ENCODE measurements around the gene FMN2.
"Not testable (repeated sequence)": the region's sequence is repeated elsewhere in the genome, so short reads cannot be mapped to it uniquely, and the experiment has no call there.

The FMN2 gene

DNA sequence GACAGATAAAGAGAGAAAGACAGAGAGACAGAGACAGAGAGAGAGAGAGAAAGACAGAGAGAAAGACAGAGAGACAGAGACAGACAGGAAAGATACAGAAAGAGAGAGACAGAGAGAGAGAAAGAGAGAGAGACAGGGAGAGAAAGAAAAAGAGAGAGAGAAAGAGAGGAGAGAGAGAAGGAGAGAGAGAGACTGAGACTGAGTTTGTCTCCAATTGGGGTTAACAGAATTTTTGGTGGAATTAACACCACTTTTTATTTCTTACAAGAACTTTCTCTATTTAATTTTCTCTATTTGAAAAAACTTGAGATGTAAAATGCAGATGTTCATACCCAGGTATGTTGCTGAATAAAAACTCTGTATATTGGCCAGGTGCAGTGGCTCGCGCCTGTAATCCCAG, 56.6 kb downstream of the FMN2 start:
- no peak for DNase-seq

DNA sequence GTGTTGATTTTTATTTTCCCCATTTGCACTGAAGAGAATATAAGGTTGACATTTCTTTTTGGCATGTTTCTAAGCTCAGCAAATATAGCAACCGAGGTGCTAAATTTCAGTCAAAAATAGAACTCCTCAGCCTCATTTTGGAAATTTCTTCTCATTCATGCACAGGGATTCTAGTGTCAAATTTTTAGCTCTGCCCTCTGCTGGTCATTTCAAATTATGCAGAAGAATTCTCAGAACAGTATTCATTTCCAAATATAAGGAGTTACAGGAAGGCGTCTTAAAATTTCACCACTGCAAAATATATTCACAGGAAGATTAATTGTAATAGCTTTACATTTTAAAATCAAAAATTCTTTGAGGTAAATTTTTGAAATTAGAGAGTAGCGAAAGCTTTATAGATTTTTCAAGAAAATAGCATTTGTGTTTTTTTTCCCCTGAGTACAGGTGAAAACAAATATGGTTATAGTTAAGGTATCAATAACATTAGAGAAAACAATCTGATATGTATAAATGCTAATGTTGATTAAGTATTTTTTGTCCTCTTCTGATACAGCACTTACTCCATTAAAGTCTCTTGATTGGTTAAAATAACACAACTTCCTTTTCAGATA, 57.9 kb downstream of the FMN2 start:
- DNase-seq = peak; percentile 4

DNA sequence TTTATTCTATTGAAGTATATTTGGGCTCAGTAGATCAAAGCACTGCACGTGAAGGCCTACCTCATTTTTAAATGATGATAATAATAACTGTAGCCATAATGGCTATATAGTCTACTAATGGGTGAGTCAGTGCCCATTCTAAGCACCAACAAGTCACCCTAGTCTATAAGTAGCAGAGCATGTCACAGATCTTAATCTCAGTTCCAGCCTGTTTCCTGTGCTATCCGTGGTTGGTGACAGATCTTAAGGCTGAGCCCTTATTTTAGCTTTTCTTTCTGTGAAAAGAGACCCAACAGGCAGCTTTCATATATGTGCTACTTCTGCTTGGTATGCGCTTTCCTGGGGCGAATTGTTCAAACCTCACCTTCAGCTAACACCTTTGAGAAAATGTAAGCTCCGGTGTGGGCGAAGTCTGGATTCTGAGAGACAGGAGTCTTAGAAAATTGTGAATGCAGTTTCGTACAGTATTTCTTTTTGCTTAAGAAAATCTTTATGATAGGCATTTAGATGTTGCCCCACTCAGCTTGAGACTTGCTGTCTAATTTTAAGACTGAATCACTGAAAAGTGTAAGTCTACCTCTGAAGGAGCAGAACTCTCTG, 59.6 kb downstream of the FMN2 start:
- DNase-seq = no peak

DNA sequence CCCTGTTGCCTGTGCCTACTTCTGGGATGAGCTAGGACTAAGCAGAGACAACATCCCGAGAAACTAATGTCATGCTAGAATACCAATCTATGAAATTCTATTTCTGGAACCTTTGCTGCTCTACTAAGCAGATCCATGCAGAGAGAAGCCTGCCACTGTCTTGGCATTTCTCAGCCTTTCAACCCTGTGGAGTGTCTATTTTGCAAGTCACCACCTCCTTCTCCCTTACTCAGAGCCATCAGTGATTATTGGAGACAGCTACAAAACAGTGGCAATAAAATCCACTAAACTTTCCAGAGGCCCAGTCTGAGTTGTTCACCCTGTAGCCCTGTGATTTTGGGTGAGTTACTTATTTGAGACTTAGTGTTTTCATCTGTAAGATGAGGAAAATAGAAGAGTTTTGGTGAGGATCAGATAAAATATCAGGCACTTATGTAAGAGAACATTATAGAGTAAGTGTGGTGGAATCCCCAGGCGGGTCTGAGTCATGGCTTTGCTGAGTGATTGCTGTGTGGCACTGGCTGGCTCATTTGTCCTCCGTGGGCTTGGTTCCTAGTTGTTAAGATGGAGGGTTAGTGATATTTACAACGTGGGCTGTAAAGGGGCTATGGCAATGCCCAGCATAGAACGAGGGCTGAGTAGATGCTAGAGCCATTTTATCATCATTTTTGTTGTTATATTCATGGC, 61.1 kb downstream of the FMN2 start:
- no peak for DNase-seq

DNA sequence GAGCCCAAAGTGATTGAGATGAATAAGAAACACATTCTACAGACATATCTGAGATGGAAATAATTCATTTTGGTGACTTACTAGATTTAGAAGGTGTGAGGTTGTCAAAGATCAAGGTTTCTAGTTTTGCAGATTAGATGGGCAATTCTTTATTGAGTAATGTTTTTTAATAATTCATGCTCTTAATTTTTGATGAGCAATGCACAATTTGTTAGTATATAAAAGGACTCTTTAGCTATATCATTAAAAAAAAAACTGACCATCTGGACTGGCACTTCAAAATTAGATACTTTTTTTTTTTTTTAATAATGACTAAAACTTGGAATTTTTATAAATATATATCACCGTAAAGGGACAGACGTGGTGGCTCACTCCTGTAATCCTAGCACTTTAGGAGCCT, 63.9 kb downstream of the FMN2 start:
- no peak for DNase-seq

DNA sequence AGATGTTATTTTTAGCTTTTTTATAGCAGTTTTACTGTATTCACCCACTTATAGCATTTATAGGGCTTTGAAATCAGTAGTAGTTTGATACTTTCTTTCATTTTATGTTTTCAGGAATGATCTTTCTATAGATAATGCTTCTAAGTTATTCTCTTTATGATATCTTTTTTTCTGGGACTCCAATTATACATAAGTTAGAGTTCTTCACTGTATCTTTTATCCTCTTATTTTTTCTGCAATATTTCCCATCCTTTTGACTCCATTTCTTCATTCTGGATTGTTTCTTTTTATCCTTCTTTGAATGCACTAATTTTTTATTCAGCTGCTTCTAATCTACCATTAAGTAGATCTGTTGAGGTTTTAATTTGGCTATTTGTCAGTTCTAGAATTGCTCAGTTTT, 73.1 kb downstream of the FMN2 start:
- no peak for DNase-seq

DNA sequence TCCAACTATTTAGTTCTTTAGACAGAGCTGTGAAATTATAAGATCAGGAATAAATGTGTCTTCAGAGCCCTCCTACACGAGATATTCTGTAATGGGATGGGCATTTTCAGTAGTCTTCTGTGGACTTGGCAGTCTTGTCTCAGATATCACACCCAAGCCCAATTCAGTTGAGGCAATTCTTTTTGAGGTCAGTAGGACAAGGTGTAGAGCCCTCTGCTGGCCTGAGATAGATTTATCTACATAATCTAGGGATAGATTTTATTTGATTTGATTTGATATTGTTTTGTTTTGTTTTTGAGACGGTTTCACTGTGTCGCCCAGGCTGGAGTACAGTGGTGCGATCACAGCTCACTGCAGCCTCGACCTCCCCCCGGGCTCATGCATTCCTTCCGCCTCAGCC, 77.5 kb downstream of the FMN2 start:
- no peak for DNase-seq

DNA sequence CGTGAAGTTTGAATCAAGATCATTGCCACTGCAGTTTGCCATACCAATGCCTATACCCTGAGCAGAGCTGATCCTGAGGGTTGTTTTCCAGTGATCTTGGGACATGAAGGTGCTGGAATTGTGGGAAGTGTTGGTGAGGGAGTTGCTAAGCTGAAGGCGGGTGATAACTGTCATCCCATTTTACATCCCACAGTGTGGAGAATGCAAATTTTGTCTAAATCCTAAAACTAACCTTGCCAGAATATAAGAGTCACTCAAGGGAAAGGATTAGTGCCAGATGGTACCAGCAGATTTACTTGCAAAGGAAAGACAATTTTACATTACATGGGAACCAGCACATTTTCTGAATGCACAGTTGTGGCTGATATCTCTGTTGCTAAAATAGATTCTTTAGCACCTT, 78.6 kb downstream of the FMN2 start:
- no peak for DNase-seq

DNA sequence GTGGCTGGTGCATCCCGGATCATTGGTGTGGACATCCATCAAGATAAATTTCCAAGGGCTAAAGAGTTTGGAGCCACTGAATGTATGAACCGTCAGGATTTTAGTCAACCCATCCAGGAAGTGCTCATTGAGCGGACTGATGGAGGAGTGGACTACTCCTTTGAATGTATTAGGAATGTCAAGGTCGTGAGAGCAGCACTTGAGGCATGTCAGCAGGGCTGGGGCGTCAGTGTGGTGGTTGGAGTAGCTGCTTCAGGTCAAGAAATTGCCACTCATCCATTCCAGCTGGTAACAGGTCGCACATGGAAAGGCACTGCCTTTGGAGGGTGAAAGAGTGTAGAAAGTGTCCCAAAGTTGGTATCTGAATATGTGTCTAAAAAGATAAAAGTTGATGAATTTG, 79.1 kb downstream of the FMN2 start:
- DNase-seq = no peak

DNA sequence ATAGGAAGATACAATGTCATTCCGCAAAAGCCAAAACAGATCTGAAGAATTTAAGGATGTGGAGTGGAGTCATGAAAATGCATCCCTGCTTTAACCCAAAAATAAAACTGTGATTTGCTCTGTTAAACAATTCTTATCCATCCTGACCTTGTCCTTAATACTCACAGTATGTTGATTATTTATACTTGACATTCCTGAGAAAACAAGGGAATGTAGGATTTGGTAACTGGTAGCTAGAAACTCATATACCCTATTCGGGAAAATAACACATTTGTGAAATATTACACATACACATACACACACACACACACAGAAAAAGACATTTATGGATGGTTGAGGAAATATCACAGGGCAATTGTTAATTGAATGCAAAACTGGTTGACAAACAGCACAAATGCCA, 80.2 kb downstream of the FMN2 start:
- DNase-seq = no peak

DNA sequence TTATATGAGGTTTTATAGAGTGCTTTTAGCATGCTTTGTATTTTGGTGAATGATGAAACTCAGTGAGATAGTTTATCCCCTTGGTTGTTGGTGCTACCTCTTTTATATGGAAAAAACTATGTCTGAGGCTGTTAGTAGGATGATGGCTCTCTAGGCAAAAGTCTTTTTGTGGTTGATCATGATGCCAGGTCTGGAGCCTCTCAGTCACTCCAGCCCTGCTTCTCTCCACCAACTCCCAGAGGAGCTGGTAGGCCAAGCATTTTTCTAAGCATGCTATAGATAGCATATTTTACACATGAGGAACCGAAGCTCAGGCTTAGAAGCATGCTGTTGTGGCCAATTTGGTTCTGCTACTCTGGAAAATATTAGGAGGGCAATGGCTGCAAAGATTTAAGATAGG, 82.2 kb downstream of the FMN2 start:
- DNase-seq = no peak

DNA sequence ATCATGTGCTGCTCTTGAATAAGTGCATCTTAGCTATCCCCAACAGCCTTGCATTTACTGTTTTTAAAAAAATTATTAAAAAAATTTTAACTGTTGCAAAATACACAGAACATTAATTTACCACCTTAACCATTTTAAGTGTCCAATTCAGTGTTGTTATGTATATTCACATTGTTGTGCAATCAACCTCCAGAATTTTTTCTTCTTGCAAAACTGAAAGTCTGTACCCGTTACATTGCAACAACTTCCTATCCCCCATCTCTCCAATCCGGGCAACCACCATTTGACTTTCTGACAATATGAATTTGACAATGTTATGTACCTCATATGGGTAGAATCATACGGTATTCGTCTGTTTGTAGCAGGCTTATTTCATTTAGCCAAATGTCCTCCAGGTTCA, 83.1 kb downstream of the FMN2 start:
- no peak for DNase-seq

DNA sequence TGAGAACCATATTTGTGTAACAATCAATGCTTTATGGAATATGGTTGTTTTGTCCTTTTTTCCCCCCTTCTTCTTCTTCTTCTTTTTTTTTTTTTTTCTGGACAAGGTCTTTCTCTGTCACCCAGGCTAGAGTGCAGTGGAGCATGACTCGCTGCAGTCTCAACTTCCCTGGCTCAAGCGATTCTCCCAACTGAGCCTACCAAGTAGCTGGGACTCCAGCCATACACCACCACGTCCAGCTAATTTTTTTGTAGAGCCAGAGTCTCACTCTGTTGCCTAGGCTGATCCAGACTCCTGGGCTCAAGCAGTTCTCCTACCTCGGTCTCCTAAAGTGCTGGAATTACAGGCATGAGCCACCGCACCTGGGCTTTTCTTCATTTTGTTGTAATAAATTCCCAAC, 86.7 kb downstream of the FMN2 start:
- no peak for DNase-seq

DNA sequence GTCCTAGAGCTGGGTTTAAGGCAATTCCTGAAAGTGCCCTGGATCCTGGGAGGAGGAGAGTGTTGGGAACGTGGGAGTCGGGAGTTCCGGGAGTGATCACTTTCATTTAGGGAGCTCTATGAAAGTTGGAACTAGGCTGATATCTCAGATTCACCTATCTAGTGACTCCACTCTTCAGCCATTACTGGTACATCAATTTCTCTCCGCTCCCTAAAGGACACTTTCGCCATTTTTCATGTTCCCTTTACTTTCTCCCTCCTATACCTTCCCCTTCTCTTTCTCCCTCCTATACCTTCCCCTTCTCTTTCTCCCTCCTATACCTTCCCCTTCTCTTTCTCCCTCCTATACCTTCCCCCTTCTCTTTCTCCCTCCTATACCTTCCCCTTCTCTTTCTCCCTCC, 93.0 kb downstream of the FMN2 start:
- DNase-seq = not testable (repeated sequence)

DNA sequence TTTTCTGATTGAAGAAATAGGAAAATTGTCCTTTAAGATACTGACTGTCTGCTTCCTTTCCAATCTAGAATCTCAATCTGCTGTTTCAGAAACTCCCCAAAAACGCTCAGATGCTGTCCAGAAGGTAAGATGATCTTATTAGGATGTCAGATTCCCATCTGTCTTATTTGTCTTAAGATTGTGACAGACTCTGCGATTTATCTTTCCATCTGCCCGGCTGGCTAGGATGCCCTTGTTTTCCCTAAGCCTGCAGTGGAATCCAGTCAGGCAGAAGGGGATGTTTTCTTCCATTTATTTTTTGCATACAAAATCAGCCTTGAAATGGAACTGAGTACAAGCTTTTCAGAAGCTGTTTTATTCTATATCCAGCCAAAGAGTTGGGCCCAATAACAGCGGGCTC, 96.5 kb downstream of the FMN2 start:
- peak; percentile 5 for DNase-seq

DNA sequence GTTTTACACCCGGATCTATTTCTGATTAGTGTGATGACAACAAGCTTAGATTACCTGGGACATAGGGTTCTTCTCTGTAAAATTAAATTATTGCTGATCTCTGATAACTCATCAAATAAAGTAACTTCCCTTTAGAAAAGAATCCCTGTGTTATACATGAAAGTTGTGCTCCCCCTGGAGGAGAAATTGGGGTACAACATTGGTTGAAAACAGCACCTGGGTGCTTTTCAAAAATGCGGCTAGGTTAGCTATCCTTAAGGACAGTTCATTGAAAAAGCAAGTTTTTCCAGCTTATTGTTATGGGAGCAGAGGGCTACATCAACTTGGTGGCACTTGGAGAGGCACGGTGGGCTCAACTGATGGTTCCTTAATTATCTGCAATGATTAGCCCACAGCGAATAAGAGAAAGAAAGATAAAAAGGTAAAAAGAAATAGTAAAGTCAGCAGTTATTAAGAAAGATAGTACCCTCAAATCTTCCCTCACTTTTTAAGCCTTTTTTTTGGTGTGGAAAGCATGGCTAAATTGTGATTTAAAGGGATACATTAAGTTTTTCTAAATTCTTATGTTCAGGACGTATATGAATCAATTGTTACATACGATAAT, 97.8 kb downstream of the FMN2 start:
- DNase-seq = no peak

DNA sequence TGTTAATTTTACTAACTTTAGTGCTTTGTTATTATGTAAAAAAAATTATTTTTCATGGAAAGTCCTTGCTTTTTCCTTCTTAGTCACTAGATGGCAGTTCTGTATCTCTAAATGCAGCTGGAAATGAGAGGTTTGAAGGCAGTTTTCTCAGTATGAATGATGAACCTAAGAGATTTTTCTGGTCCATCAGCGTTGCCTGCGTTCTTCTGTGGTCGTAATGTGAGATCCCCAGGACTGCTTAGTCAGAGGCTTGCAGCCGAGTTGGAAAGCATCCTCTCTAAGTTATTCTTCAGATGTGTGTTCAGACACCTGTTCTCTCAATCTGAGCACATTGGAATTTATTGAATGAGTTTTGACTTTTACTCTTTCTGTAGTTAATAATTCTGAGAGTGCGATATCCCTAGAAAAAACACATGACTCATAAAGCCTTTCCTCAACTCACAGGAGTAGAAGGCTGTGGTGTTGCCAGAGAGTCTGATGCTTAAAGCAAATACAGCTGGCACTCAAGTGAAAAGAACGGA, 99.3 kb downstream of the FMN2 start:
- peak; percentile 10 for DNase-seq

DNA sequence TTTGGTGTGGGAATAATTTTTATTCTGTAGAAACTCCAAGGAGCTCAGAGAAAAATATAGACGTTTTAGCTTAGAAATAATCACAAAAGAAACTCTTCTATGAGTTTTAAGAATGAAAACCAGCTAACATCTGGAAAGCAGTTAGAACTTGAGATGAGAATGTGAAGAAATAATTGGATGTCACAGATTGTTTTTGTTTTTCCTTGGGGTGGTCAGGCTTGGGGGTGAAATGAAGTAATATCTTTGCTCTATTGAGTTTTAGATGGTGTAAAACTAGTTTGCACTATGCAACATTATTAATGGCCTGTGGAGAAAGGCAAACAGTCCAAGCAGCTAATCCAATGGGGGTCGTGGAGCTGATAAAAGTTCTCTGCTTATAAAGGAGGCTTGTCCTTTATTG, 101.2 kb downstream of the FMN2 start:
- DNase-seq = no peak

DNA sequence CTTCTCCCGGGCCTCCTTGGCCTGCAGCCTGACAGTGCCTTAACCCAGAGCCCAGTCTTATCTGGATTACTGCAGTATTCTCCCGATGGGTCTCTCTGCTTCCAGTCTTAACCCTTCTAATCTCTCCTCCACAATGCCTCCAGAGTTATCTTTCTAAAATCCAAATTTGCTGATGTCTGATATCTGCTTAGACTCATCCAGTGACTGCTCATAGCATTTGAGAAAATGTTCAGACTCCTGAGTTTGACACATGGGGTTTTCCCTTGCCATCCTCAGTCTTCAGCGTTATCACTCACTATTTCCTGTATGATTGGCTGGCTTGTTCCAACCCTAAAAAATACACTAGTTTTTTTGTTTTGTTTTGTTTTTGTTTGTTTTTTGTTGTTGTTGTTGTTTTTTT, 102.0 kb downstream of the FMN2 start:
- DNase-seq = no peak

DNA sequence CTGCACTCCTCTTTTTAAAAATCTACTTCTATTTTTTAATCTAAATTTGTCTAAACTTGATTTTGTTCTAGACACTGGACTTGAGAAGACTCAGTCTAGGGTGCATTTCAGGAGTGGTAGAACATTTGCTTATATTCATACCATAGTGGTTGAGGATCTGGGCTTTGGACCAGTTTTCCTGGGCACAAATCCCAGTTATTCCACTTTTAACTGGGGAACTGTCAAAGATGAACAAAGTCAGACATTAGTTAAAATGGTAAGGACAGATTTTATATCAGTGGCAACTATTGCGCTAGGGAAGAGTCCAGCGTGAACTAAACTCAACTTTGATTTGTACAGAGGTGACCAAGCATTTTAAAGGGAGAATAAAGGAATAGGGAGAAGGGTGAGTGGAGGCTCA, 102.4 kb downstream of the FMN2 start:
- no peak for DNase-seq

DNA sequence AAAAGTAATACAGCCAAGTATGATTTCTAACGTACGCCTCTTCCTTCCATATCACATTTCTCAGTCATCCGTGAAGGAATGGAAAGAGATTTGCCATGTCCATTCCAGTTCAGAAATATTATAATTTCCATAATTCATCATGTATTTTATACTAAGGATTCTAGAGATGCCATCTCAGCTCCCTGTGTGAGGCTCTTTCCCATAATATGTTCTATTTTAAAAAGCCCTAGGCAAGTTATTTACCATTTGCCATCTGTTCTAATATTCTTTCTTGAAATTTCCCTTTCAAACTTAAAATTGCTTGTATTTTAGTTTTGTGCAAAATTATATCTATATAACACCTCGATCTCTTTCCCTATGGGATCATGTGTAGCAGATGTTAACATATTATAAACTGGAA, 106.7 kb downstream of the FMN2 start:
- no peak for DNase-seq

DNA sequence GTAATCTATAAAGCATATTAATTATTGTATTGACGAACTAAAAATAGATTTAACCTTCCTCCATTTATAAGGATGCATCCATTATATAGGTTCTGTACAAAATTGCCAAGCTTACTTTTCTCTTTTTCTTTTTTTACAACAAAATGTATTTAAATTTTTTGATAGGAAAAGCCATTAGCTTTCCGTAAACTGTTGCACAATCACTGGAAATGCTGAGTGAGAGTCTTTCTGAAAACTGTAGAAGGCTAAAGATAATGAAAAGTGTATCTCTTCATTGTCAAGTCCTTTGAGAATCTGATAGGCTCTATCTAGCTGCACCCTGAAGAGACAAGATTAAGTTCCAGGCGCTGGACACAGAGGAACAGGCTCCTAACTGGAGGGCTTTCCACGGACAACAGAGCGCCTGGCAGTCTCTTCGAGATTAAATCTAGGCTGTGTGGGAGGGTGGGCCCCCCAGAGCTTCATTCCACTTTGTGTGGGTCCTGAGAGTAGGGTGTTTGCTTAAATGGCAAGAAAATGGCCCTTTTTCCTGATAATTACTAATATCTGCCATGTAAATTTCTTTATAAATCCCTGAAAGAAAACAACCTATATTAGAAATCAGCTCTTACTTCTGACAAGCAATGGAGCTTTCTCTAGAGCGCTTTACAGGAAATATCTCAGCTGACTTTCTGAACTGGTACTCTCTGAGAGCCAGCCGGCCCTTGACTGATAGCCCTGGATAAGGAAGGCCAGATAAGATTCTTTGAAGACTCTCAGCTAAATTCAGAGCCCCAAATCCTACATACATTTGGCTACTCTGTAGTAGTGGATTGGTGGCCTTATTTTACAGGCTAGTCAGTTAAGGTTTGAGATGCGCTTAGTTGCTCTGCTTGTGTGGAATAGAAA, 108.3 kb downstream of the FMN2 start:
- DNase-seq = no peak

DNA sequence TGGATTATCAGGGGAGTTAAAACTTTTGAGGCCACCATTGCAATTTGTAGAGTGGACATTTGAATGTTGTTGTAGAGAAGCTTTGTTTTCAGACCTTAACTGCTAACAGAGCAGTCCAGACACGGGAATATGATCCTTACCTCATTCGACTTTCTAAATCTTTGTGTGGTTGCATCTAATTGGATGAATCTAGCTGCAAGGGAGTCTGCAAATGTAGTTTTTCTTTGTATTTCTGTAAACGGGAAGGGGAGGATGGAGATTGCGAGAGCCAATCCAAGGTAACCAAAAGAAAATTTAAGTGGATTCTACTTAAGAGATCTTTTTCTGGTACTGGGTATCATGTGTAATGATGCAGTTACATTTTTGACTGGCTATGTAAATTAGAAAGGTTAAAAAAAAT, 110.2 kb downstream of the FMN2 start:
- no peak for DNase-seq
